GM18505 (cell line): ENCODE results near the gene MRPL2.
A peak's percentile ranks its signal among the peaks of the same experiment; 100 is the strongest.

Source experiments
- ATAC-seq: cut with Tn5 transposase; IDR thresholded peaks from one replicate; pipeline ENCODE4 v1.9.1; 2021; ENCODE audit not compliant: unreplicated experiment
- POLR2A ChIP-seq: IDR thresholded peaks from 4 replicates; pipeline ENCODE4 v1.6.1; 2011; ENCODE audit warnings: borderline replicate concordance; ENCODE audit not compliant: insufficient read depth, insufficient read length; ENCODE audit errors: extremely low read depth

Gene MRPL2

GRCh38 chr6:43059168-43060033 lies at the start of gene MRPL2, which contains the start of gene KLC4:
Gene MRPL2, minus strand, starts transcription at chr6:43059434. Its CDS starts 53 bp downstream, at chr6:43059381.
Gene KLC4, plus strand, starts transcription at chr6:43059631. Its CDS starts 1,705 bp downstream, at chr6:43061336.
- ATAC-seq, result peak; percentile 82
- peak; percentile 89 for TF ChIP-seq POLR2A

DNA sequence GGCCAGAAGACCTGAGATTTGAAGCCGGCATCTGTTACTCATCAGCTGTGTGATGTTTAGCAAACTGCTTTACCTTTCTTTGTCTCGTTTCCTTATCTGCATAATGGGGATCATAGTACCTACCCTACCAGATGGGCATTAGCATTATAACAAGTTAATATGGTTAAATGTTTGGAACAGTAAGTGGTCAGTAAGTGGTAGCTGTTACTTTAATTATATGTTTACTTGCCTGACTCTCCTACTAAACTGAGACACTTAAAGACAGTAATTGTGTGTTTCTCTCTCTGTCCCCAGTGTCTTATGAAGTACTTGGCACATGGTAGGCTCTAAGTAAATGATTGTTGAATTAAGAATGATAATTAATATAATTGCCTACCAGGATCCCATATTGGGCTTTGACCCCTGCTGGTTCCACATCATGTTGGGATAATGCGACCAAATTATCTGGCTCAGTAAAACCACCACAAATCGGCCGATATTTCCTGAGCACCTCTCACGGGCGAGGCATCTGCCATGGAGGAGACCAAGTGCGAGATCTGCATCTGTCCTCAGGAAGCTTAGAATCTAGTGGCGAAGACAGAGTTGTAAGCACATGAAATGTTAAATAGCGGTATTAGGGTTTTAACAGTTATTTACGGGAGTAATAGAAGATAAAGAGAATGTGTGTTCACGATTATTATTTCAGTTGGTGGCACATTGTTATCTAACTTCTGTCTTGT lies 48.3 kb upstream of the MRPL2 start:
- ATAC-seq, result no peak
- TF ChIP-seq POLR2A, result no peak

DNA sequence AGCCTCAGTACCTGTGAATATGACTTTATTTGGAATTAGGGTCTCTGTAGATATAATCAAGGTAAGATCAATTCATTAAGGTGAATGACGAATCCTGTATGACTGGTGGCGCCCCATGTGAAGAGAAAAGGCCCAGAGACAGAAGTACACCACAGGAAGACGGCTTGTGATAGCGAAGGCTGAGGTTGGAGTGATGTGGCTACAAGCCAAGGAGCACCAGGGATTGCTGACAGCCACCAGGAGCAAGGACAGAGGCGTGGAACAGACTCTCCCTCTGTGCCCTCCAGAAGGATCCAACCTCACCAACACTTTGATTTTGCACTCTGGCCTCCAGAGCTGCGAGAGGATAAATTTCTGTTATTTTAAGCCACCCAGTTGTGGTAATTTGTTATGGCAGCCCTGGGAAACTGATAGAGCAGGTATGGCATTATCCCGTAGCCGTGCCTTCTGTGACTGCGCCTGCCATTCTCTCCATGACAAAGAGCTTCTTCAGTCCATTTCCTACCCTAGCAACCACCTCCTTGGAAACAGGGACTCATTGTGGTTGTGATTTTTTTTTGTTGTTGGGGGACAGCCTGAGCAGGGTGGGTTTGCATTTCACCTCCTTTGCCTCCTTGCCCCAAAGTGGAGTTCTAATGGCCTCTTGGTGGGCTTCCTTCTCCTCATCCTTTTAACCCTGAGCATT lies 46.4 kb upstream of the MRPL2 start:
- ATAC-seq, result no peak
- no peak for TF ChIP-seq POLR2A

DNA sequence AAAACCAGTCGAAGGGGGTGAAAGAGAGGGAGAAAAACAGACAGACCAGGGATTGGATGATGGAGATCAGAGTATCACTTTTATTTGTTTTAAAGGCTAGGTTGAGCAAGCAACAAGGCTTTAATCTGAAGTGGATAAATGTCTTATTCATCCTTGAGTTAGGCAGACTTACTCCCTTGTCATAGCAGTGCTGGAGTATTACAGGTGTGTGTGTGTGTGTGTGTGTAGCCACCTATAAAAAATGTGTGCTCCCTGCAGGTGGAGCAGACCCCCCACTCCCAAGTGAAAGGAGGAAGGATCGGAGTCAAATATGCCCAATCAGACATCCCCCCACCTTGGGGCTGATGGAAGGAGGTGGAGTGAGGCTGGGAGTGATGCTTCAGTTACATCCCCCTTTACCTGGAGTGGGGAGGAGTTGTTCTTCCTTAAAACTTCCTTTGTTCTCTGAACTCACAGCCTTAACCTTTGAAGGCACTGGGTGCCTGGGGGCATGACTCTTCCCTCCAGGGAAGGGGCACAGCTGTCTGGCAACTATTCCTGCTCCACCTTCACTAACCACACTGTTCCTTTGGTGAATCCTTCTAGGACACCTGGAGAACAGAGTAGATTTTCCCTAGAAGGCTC lies 44.1 kb upstream of the MRPL2 start:
- TF ChIP-seq POLR2A, result no peak
- no peak for ATAC-seq

DNA sequence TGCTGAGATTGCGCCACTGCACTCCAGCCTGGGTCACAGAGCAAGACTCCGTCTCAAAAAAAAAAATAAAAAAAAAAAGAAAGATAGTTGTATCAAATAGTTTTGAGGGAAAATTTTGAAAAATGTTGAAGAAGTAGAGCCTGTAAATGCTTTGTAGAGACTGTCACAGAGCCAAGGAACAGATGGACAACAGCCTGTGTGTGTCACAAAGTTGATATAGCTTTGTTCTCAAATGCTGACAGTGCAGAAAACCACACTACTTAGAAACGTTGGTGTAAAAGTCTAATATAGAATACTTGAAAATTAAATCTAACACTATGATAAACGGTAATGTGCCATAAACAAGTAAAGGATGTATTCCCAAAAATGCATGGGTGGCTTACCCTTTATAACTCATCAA lies 42.3 kb upstream of the MRPL2 start:
- ATAC-seq, result no peak
- TF ChIP-seq POLR2A, result no peak

DNA sequence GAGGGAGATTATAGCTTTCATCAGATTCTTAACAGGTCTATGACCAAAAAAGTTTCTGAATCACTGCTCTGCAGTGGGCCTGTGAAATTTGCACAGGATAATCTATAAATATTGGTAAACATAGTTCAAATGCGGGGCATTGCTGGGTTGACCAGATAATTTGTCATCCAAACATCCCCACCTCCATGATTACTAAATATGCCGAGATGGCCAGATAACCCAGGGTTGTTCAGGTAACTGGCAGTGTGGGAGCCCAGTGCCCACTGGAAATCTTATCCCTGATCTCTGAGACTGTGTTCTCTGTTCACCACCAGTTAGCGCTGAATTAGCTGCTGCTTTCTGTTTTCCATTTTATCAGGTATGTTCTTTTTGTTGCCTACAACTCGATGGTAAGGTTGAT lies 38.3 kb upstream of the MRPL2 start:
- TF ChIP-seq POLR2A, result no peak

DNA sequence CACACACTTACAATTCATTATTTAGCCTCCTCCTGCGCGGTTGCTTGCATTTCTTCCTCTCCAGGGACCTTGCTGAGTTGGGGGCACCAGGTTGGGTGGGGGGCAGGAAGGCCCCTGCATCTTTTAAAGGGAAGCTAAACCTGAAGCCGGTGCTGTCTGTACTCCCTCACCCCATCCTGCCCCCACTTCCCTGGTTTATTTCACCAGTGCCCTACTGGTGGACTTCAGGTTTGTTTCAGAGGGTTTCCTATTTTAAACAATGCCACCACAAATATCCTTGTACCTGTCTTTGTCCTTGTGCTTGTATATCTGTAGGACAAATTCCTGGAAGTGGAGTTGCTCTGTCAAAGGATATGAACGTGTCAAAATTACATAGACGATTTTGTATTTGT lies 37.9 kb upstream of the MRPL2 start:
- TF ChIP-seq POLR2A, result no peak
- ATAC-seq, result no peak

More for the DNA sequence above, 38.3 kb upstream of the MRPL2 start:
- ATAC-seq, result no peak

- TF ChIP-seq POLR2A, result no peak
- ATAC-seq, result no peak
Observed at GRCh38 chr6:43096451-43097097, 37.3 kb upstream of the MRPL2 start.

DNA sequence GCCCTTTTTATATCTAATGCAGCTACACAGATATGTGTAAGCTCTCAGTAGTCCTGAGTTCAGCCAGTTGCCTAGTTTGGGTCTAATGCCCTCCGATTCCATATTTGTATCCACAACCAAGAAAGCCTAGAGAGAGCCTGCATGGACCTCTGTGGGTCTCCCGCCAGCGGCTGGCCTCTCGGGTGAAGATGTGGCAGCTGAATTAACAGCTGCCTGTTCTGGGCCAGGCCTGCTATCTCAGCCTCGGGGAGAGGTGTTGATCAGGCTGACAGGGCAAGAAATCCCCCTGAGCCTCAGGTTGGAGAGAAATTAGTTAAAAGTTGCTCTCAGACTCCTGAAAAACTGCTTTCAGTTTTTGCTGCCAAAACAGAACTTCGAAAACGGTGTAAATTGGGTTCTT lies 36.7 kb upstream of the MRPL2 start:
- no peak for TF ChIP-seq POLR2A
- ATAC-seq, result no peak

DNA sequence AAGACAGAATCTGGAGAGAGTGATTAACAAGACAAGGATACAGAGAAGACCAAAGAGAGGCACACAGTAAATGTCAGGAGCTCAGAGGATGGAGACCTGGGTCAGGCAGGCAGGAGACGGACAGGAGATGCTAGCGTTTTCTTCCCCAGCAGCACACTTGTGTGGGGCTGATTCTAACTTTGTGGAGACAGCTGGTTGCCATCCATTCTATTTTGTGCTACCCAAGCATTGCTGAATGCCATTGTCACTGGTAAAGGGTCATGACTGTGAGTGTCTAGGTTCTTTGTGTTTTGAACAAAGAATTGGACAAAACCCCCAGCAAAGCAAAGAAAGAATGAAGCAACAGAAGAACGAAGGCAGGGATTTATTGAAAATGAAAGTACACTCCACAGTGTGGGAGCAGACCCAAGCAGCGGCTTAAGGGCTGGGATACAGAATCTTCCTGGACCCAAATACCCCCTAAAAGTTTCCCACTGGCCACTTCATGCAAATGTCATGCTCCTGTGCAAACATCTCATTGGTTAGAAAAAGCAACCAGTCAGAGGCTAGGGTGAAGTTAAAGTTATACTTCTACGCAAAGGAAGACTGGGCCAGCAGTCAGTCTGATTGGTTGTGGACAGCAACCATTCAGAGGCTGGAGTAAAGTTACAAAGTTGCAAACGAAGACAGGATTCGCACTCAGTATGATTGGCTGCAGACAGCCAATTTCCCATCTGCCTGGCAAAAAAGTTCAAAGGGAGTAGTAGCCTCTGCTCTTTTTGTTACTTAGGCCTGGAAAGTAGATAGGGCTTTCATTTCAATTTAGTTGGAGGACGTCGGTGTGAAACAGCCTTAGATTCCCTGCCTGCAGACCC lies 34.4 kb upstream of the MRPL2 start:
- no peak for ATAC-seq
- TF ChIP-seq POLR2A, result no peak

- no peak for ATAC-seq
- TF ChIP-seq POLR2A, result no peak
Observed at GRCh38 chr6:43092635-43093034, 33.4 kb upstream of the MRPL2 start.
